HG03159 (cell line): Measurements from ENCODE around the gene USP43.
"Not testable (repeated sequence)": the region's sequence is repeated elsewhere in the genome, so short reads cannot be mapped to it uniquely, and the experiment has no call there.

Experiments used
- ATAC-seq: cut with Tn5 transposase; IDR thresholded peaks from one replicate; pipeline ENCODE4 v1.9.1; 2021; ENCODE audit warnings: mild to moderate bottlenecking, moderate library complexity; ENCODE audit not compliant: unreplicated experiment

Gene USP43

DNA sequence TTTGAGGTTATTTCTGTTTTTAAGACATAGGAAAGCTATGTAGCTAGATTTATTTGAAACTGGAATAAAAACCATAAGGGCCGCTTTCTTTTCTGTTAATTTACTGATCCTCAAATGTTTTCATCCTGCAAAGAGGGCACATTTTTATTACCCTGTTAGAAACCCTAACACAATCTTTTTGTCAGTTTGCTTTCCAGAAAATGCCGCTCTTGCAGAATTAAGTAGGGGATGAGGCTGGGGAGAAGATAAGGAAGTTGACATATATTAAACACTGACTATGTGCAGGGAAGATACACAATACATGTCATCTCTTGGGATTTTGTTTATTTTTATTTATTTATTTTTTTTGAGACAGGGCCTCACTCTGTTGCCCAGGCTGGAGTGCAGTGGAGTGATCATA lies 15.7 kb downstream of the USP43 start:
- ATAC-seq = no peak

GRCh38 chr17:9663511-9663910 lies 18.2 kb downstream of the USP43 start:
- ATAC-seq = not testable (repeated sequence)

- ATAC-seq = no peak
Measured at GRCh38 chr17:9666461-9667050, 21.2 kb downstream of the USP43 start.

GRCh38 chr17:9668517-9668916 lies 23.2 kb downstream of the USP43 start:
- no peak for ATAC-seq

DNA sequence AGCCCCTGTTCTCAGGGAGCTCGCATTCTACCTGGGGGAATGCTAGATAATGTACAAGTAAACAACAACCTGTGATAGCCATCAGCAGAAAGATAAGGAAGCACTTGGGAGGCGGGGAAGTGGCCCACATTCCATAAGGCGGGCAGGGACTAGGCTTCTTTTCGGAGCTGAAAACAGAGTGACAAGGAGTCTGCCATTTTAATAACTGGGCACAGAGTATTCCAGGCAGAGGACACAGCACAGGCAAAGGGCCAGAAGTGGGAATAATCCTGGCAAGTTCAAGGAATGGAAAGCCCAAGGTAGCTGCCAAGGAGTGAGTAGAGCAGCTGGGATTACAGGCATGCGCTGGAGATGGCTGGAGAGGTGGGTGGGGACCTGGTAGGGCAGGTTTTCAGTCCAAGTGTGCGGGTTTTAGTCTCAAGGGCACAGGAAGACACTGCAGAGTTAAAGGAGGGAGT lies 24.3 kb downstream of the USP43 start:
- ATAC-seq = no peak

DNA sequence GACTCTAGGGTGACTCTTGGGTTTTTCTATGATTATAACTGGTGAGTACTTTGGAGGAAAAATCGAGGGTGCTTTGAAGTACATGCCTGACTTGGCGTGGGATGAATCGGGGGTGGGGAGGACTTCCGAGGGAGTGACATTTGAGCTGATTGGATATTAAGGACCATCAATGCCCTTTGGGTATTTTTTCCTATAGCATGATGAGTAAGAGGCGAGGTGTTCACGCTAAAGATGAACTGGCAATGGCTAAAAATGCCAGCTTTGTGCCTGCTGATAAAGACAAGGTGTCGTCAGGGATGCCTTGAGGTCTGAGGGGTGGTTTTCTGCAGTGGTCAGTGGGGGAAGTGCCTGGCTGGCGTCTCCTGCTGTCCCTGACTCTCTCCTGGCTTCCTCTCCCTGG lies 25.3 kb downstream of the USP43 start:
- ATAC-seq = no peak

GRCh38 chr17:9671559-9671958 lies 26.2 kb downstream of the USP43 start:
- no peak for ATAC-seq

GRCh38 chr17:9672266-9672665 lies 26.9 kb downstream of the USP43 start:
- ATAC-seq = no peak

- no peak for ATAC-seq
Measured at GRCh38 chr17:9672691-9673090, 27.4 kb downstream of the USP43 start.

GRCh38 chr17:9676084-9676483 lies 30.8 kb downstream of the USP43 start:
- ATAC-seq = no peak

GRCh38 chr17:9676820-9677310 lies 31.5 kb downstream of the USP43 start:
- no peak for ATAC-seq

DNA sequence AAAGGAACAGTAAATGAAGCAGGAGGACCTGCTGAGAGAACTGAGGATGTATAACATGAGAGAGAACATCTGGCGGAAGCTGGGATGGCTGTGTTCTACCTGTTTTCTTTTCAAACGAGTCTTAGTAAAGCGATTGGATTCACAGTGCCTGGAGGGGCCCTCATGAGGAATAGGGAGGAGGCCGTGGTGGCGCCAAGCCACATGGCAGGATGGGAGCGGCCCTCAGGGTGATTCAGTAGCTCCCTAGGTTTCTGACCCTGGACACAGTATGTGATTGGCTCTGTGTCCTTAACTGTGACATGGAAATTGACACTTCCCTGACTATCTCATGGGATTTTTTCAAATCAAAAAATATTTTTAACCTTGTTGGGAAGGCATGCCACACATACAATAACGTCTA lies 32.1 kb downstream of the USP43 start:
- ATAC-seq = no peak

DNA sequence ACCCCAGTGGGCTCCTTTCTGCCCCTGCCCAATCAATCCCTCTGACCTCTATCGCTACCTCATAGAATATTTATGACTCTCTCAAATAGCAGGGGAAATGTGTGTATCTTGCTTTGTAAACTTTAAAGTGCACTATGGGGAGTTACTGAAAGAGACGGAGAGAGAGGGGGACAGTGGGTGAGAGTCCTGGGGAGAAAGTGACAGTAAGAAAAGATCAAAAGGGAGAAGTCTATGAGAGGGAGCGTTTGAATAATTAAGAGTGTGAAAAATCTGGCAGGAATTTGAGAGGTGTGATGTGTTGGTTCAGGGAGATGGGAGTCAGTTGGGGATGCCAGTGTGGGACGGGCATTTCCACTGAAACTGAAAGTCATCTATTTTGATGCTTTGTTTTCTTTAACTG lies 32.6 kb downstream of the USP43 start:
- ATAC-seq = no peak

GRCh38 chr17:9684955-9685621 lies 39.8 kb downstream of the USP43 start:
- ATAC-seq = no peak

DNA sequence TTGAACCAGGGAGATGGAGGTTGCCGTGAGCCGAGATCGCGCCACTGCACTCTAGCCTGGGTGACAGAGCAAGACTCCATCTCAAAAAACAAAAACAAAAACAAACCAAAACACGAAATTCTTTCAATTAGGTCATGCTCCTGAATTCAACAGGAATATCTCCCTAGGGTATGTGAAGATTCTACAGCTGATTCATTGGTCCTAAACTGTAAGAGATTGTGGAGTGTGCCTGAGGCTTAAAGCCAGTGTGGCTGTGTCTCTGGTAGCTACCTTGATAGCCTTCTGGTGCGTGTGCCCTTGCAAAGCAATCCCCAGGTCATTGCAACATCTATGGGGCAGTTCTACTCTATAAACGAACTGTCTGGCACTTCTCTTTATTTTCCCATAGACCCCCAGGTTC lies 48.4 kb downstream of the USP43 start:
- ATAC-seq = no peak

GRCh38 chr17:9696279-9697044 lies 51.1 kb downstream of the USP43 start:
- ATAC-seq = no peak

- ATAC-seq = no peak
Measured at GRCh38 chr17:9700136-9700535, 54.8 kb downstream of the USP43 start.

- ATAC-seq = no peak
Measured at GRCh38 chr17:9700754-9701476, 55.6 kb downstream of the USP43 start.

DNA sequence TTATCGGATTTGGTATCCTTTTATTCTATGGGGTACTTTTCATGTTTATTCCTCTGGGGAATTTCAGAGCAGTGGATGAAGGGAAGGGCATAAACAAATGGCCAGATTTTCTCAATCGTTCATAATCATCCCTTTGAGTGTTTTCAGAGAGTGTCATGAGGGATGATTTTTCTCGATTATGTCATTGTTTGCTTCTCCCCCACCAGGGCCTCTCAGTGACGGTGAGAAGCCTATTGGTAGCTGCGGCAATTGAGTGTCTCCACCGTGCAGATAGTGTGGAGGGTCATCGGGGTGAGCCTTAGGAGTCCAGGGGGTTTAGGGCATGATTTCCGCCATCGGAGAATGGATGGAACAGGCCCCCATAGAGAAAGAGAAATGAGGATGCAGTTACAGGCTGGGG lies 57.2 kb downstream of the USP43 start:
- ATAC-seq = no peak

DNA sequence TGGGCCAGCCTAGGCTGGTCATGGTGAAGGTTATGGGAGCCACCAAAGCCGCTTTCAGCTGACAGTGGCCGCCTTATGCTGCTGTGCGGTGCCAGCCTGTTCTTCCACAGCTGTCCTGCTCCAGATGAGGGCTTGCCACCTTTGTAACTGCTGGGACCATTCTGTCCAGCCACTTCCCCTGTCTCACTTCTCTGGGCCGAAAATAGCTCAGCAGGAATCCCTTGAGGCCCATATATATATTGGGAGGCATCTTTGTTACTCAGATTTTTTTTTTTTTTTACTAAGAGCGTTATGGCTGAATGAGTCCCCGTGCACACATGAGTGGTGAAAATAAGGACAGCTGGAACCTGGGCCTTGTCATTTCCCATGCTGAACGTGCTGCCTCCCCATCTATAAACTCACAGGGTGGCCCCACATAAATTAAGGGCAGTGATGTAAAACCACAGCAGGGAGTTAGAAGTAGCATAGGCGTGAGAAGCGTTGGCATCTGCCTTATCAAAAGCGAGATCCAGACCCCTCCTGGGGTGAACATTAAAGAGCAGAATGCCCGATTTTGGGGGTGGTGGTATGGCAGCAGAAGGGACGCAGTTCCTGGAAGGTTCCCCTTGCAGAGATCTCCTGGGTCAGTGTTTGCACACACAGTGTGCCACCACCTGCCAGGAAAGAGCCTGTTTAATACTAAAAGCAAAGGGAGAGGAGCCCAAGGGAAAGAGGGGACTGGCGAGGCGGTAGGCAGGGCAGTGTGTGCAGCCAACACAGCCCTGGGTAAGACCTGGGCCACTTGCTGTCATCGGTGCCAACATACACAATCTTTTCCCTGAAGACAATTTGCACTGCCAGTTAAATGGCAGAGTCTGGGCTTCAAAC lies 57.8 kb downstream of the USP43 start:
- no peak for ATAC-seq

DNA sequence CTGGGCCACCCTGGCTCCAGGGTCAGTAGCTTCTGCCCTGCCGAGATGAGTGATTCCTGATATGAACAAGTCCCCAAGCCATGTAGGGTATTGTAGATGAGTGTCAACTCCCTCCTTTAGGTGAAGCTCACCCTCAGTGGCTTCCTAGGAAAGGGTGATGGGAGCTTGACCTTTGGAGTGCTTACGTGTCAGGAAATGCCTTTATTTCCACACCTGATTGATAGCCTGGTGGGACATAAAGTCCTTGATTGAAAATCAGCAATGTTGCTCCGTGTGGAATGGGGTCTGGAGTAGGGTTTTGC lies 58.4 kb downstream of the USP43 start:
- no peak for ATAC-seq
